Measurements from ENCODE around the gene GAL3ST3.
"Not testable (repeated sequence)": the region's sequence is repeated elsewhere in the genome, so short reads cannot be mapped to it uniquely, and the experiment has no call there.

Gene GAL3ST3

DNA sequence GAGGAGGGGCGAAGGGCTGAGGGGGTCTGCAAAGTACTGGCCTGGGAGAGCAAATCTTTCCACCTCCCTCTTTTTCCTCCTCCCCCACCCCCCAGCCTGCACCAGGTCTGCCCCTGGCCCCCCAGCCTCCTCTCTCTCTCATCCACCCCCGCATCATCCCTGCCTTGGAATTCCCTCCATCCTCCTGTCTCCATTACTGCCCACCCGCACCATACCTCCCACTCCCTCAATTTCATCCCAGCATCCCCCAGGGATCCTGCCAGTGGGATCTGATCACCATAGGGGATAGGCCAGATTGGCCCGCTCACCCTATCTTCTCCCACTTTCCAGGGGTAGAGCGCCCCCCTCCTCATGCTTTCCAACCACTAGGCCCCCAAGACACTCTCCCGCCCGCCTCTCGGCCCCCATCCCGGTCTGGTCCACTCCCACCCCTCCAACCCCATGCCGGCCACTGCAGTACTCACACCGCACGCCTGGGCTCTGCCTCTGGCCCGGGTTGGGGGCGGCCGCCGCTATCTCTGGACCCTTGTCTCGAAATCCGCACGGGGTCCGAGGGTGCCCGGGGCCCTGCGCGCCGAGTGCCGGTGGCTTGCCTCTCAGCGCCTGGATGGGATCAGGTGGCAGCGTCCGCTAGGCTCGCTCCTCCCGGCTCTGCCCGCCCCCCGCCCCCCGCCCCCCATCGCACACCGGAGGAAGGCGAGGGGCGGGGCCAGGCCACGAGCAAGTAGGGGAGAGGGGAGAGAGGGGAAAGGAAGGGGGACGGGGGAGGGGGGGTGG lies at the start of gene GAL3ST3:
Gene GAL3ST3 (minus strand): TSS at position 615 of the 777 bp plus-strand sequence. CDS start 3,746 bp downstream, outside the sequence.
- peak in 1 of 6 experiments; percentile 18 for DNase-seq

DNA sequence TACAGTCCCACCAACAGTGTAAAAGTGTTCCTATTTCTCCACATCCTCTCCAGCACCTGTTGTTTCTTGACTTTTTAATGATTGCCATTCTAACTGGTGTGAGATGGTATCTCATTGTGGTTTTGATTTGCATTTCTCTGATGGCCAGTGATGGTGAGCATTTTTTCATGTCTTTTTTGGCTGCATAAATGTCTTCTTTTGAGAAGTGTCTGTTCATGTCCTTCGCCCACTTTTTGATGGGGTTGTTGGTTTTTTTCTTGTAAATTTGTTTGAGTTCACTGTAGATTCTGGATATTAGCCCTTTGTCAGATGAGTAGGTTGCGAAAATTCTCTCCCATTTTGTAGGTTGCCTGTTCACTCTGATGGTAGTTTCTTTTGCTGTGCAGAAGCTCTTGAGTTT lies 43.2 kb upstream of the GAL3ST3 start:
- not testable (repeated sequence) for DNase-seq

- DNase-seq, result no peak
Measured at GRCh38 chr11:66090288-66090687, 41.3 kb upstream of the GAL3ST3 start.

DNA sequence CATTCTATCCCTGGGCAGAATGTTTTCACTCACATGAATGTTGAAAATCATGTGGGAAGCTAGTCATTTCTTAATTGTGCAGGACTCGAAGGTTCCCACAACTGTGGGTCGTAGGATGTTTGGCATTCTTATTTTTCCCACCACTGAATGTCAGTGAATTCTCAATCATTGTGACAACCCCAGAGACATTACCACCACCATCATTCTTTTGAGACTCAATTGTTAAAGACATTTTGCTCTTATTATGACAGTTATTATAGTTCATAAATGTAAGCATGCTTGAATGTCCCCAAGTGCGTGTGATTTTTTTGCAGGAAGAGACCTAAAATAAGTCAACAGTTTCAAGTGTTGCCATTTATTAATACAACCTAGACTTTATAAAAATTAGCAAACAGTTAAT lies 40.1 kb upstream of the GAL3ST3 start:
- DNase-seq, result no peak

- DNase-seq, result no peak
Measured at GRCh38 chr11:66087148-66087908, 38.4 kb upstream of the GAL3ST3 start.

DNA sequence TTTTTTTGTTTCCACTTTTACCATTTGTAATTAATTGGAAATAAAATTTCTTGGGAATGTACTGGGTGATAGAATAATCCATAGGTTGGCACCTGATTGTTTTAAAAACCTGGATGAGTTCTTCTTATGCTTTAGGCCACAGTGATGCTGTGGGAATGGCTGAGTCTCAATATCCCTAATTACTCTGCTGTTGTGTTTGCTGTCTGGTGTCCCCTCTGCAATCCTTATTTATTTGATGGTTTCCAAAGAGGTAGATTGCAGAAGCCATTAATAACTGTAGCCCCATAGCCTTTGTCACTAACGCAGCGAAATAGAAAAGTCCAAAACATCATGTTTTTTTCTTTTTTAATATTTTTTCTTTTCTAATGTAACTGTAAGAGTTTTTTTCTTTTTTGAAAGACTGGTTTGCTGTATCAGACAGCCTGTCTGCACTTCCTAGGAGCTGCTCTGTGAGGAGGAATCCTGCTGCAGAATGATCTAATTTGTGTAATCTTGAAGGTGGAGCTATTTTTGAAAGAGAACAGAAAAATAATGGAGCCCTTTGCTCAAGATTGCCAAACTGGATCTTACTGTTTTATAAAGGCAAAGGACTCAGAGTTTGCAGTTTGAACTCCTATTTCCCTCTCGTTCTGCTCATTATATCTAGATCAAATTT lies 36.0 kb upstream of the GAL3ST3 start:
- no peak for DNase-seq

- DNase-seq, result no peak
Measured at GRCh38 chr11:66083767-66084166, 34.8 kb upstream of the GAL3ST3 start.

GRCh38 chr11:66082946-66083698 lies 34.2 kb upstream of the GAL3ST3 start:
- no peak for DNase-seq

DNA sequence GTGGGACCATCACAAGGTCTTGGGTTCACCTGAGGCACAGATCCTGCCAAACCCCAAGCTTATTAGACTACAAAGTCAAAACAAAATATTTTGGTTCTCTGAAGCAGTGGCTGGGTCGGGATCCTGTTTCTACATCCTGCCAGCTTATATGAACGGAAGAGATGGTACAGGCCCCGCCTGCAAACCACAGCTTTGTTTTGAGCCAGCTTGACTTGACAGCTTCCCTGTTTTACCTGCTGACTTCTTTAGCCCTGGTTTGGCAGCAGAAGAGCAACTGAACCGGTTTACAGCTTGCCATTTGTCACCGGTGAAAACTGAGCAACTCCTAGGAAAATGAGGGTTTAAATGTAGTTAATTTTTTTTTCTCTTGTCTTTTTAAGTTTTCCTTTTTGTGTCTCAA lies 32.5 kb upstream of the GAL3ST3 start:
- peak; percentile 66 to 86 (median 80) for DNase-seq

GRCh38 chr11:66080055-66080817 lies 31.3 kb upstream of the GAL3ST3 start:
- peak in 4 of 6 experiments; percentile 30 to 66 (median 44) for DNase-seq

DNA sequence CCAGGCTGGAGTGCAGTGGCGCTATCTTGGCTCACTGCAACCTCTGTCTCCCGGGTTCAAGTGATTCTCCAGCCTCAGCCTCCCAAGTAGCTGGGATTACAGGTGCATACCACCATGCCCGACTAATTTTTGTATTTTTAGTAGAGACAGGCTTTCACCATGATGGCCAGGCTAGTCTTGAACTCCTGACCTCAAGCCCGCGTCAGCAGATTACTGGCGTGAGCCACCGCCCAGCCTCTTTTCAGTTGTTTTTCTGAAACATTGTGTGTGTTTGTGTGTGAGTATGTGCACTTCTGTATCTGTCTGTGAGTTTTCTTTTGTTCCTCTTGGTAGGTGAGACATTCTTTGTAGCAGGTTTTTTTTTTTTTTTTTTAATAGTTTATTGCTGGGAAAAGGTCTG lies 30.0 kb upstream of the GAL3ST3 start:
- not testable (repeated sequence) for DNase-seq

DNA sequence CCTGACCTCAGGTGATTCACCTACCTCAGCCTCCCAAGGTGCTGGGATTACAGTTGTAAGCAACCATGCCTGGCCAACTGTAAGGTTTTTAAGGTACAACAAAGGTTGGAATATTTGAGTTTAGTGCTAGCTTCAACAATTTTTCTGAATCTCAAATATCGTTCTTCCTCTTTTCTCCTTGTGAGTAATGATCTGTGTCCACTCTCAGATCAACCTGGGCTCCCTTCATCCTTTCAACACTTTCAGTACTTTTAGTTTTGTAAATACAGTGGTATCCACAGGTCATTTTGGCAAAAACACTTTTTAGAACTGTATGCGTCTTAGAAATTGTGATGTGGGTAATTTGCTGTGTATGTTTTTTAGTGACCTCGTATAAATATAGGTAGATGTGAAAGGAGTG lies 29.0 kb upstream of the GAL3ST3 start:
- no peak for DNase-seq

DNA sequence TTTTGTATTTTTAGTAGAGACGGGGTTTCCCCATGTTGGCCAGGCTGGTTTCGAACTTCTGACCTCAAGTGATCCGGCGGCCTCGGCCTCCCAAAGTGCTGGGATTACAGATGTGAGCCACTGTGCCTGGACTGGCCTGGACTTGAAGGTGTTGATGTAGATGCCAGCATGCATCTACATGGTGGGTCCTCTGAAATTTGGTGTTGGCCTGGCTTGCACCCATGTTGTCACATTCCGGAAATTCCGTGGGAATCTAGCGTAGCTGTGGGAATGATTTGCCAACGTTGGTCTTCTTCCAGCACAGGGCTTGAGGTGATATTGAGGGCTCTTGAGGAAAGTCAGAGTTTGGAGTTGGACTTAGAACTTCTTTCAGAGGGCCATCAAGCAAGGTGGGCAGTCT lies 27.6 kb upstream of the GAL3ST3 start:
- no peak for DNase-seq

- no peak for DNase-seq
Measured at GRCh38 chr11:66075273-66075672, 26.3 kb upstream of the GAL3ST3 start.

DNA sequence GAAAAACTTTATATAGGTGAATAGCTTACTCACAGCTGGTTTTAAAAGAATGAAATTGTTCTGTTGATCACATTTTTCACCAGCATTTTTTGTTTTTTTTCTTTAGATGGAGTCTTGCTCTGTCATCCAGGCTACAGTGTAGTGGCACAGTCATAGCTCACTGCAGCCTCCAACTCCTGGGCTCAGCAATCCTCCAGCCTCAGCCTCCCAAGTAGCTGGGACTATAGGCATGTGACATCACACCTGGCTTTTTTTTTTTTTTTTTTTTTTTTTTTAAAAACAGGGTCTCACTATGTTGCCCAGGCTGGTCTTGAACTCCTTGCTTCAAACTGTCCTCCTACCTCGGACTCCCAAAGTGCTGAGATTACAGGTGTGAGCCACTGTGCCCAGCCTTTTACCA lies 24.7 kb upstream of the GAL3ST3 start:
- no peak for DNase-seq

DNA sequence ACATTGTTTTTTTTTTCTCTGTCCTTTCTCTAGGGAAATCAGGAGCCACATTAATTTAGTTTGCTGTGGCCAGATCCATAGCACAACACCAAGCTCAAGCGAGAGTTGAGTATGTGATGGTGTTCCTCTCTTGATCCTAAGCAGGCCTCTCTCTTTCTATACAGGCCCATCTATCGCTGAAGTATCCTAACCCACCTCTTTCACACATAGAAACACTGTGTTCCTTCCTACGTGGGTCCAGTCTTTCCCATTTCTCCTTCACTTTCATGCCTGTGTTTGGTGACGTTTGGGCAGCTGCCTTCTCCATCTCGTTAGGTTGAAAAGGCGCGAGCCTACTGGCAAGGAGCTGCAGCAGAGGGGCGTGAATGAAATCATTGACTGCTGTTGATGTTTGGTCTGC lies 23.6 kb upstream of the GAL3ST3 start:
- DNase-seq, result no peak

GRCh38 chr11:66072081-66072480 lies 23.1 kb upstream of the GAL3ST3 start:
- no peak for DNase-seq

DNA sequence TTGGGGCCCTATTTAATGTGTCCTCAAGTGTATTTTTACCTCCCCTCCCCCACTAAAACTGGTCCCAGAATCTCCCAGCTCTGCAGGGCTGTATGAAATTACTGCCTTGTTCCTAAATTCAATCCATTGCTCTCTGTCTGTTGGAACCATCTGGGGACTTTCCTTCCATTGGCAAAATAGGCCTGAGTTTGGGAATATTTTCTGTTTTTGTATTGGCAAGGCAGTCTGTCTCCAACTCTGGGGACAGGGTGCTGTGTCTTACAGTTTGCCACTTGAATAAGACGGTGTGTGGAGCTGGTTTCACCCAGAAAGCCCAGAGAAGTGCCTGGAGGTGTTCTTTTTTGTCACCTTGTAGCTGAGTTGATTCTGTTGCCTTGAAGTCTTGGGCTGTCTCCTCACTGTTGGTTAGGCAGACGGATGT lies 22.4 kb upstream of the GAL3ST3 start:
- DNase-seq, result peak in 3 of 6 experiments; percentile 25 to 55 (median 35)

- peak in 4 of 6 experiments; percentile 20 to 46 (median 27) for DNase-seq
Measured at GRCh38 chr11:66070604-66071380, 21.8 kb upstream of the GAL3ST3 start.

DNA sequence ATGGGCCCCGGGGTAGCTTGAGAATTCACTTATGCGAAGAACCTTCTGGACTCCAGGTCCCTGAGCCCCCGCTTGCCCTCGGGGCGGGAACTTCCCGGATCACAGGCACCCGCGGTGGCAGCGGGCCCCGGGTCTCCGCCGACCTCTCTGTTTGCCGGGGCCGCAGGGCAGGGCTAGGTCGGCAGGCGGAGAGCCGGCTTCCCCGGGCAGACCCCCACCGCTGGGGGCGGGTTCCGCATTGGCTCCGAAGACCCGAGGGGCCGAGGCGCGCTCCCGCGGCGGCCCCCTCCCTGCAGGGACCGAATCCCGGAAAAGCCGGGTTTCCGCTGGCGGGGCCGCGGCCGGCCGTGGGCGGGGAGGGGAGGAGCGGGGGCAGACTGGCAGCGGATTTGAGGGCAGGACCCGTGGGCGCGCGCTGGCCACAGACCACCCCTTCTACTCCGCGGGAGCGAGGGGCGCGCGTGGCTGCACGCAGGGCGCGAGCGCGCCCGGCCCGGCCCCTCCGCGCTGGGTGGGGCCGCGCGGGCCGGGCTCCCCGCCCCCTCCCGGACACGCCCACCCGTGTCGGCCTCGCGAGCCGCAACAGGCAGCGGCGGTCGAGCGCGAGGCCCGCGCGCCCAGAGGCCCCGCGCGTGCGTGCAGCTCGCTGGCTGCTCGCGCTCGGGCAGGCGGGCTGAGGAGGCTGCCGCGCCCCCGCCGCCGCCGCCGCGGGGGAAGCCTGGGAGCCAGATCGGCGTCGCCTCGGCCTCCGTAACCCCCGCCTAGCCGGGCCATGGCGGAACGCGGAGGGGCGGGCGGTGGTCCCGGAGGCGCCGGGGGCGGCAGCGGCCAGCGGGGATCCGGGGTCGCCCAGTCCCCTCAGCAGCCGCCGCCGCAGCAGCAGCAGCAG lies 21.0 kb upstream of the GAL3ST3 start, which contains the start of gene PACS1:
Gene PACS1 (plus strand): TSS at position 558 of the 889 bp plus-strand sequence. CDS start 215 bp downstream, at position 773.
- peak; percentile 65 to 83 (median 76) for DNase-seq
